ENCODE results near the gene GLB1L2.

DNA sequence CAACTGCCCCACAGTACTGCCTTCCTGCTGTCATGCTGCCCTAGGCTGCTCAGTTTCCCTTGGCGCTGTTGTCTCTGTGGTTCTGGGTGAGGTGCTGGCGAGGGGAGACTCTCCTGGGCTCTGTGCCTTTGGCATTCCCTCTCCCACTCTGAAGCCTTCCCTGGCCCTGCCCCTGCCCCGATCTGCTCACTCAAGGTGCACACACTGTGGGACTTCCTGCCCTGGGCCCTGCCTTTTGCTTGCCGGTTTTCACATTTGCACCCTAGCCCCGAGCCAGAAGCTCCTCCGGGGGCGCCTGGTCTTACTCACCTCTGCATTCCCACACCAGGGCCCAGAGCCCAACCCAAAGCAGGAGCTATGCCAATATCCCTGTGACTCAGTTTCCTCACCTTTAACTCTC, 68.2 kb downstream of the GLB1L2 start:
- TF ChIP-seq POLR2A (IDR thresholded peaks at IDR 0.05; ENCODE audit: low read length), result no peak
- TF ChIP-seq GATA1 (IDR thresholded peaks at IDR 0.05; ENCODE audit: low read depth, low read length), result no peak
